GM23338 (cell line): ENCODE data around the gene DECR2. TPM values are rescaled to one million over a fixed set of nuclear protein-coding genes. Genes with fewer than 3 reads are reported as not detected.

Experiments
- ATAC-seq: fragments of 200-7000 bp; cut with Tn5 transposase; 3 replicates; pipeline ENCODE4 v1.9.1; 2020
- DNase-seq: peaks from one replicate; pipeline ENCODE4 v3.0.0-alpha.2; 2015; ENCODE audit warnings: low spot score
- H2AFZ ChIP-seq: fragments of 200-600 bp; sonication (generic); 2 replicates; pipeline ENCODE4 v1.8.0; 2016; ENCODE audit warnings: antibody characterized with exemption, mild to moderate bottlenecking, moderate library complexity
- H3F3A ChIP-seq: fragments of 200-600 bp; sonication (generic); replicated peaks from 2 replicates; pipeline ENCODE4 v1.8.0; 2017; ENCODE audit warnings: antibody characterized with exemption, mixed run types, low read depth
- H3K27ac ChIP-seq: fragments of 200-600 bp; sonication (generic); 2 replicates; pipeline ENCODE4 v1.6.1; 2016; ENCODE audit warnings: low read depth
- H3K27me3 ChIP-seq: fragments of 200-600 bp; sonication (generic); 2 replicates; pipeline ENCODE4 v1.8.0; 2016; ENCODE audit warnings: mild to moderate bottlenecking, mixed run types, moderate library complexity; ENCODE audit not compliant: insufficient read depth
- H3K36me3 ChIP-seq: fragments of 200-600 bp; sonication (generic); 2 replicates; pipeline ENCODE4 v1.8.0; 2016; ENCODE audit warnings: mild to moderate bottlenecking; ENCODE audit not compliant: insufficient read depth
- H3K4me1 ChIP-seq: fragments of 200-600 bp; sonication (generic); 2 replicates; pipeline ENCODE4 v1.8.0; 2016; ENCODE audit warnings: mild to moderate bottlenecking, moderate library complexity; ENCODE audit not compliant: insufficient read depth
- H3K4me2 ChIP-seq: fragments of 200-600 bp; sonication (generic); 2 replicates; pipeline ENCODE4 v1.7.1; 2017; ENCODE audit warnings: mixed run types
- H3K4me3 ChIP-seq: fragments of 200-600 bp; sonication (generic); 2 replicates; pipeline ENCODE4 v1.6.1; 2016; ENCODE audit warnings: mixed run types
- H3K79me2 ChIP-seq: fragments of 200-600 bp; sonication (generic); replicated peaks from 2 replicates; pipeline ENCODE4 v1.8.0; 2017; ENCODE audit warnings: mild to moderate bottlenecking; ENCODE audit not compliant: insufficient read depth
- H3K9me2 ChIP-seq: fragments of 200-600 bp; sonication (generic); 2 replicates; pipeline ENCODE4 v1.8.0; 2017; ENCODE audit not compliant: insufficient read depth
- H4K20me1 ChIP-seq: fragments of 200-600 bp; sonication (generic); replicated peaks from 2 replicates; pipeline ENCODE4 v1.8.0; 2017; ENCODE audit warnings: mild to moderate bottlenecking; ENCODE audit not compliant: insufficient read depth
- H3K27ac Mint-ChIP-seq: 2 replicates; pipeline ENCODE4 v1.8.0; 2020; ENCODE audit warnings: inconsistent platforms, mild to moderate bottlenecking, moderate library complexity, mixed read lengths
- H3K27me3 Mint-ChIP-seq: 3 replicates; pipeline ENCODE4 v1.8.0; 2022; ENCODE audit warnings: low read depth, mild to moderate bottlenecking, moderate library complexity, mixed read lengths, inconsistent platforms; ENCODE audit not compliant: insufficient read depth, poor library complexity
- H3K36me3 Mint-ChIP-seq: 3 replicates; pipeline ENCODE4 v1.8.0; 2021; ENCODE audit warnings: low read depth, mild to moderate bottlenecking, inconsistent platforms, moderate library complexity, mixed read lengths
- H3K4me1 Mint-ChIP-seq: 3 replicates; pipeline ENCODE4 v1.8.0; 2020; ENCODE audit warnings: mild to moderate bottlenecking, inconsistent platforms, mixed read lengths
- H3K4me3 Mint-ChIP-seq: 3 replicates; pipeline ENCODE4 v1.8.0; 2021; ENCODE audit warnings: moderate library complexity, mild to moderate bottlenecking, inconsistent platforms, mixed read lengths
- H3K9me3 Mint-ChIP-seq: 3 replicates; pipeline ENCODE4 v1.8.0; 2020; ENCODE audit warnings: moderate library complexity, mild to moderate bottlenecking, inconsistent platforms, mixed read lengths
- CREB1 ChIP-seq: fragments of 250-450 bp; sonication (Bioruptor Pico); IDR thresholded peaks from 2 replicates; pipeline ENCODE4 v1.5.0; 2020; ENCODE audit warnings: low read depth, mild to moderate bottlenecking, moderate library complexity
- EZH2 ChIP-seq: fragments of 200-600 bp; sonication (generic); IDR thresholded peaks from one replicate; pipeline ENCODE4 v1.8.0; 2017; ENCODE audit warnings: antibody characterized with exemption, mild to moderate bottlenecking, low read depth; ENCODE audit not compliant: unreplicated experiment
- EZH2phosphoT487 ChIP-seq: fragments of 200-600 bp; sonication (generic); IDR thresholded peaks from one replicate; pipeline ENCODE4 v1.8.1; 2018; ENCODE audit warnings: antibody characterized with exemption; ENCODE audit not compliant: unreplicated experiment
- JUNB ChIP-seq: IDR thresholded peaks from one replicate; pipeline ENCODE4 v1.6.1; 2016; ENCODE audit warnings: antibody characterized with exemption; ENCODE audit not compliant: unreplicated experiment
- NANOG ChIP-seq: IDR thresholded peaks from 2 replicates; pipeline ENCODE4 v1.6.1; 2016; ENCODE audit warnings: antibody characterized with exemption, borderline replicate concordance
- ZNF114 ChIP-seq: fragments of 250-450 bp; sonication (Bioruptor Pico); IDR thresholded peaks from 2 replicates; pipeline ENCODE4 v1.5.0; 2020; ENCODE audit warnings: mild to moderate bottlenecking, moderate library complexity
- ZNF331 ChIP-seq: fragments of 250-450 bp; sonication (Bioruptor Pico); IDR thresholded peaks from 2 replicates; pipeline ENCODE4 v1.5.0; 2020; ENCODE audit warnings: low read depth, mild to moderate bottlenecking, moderate library complexity
- polyA plus RNA-seq: library from polyadenylated mRNA; unstranded; fragments of >200 nt; fragmentation: Nextera tagmentation; extraction: Ambion mirVana; gene quantifications from 2 replicates; pipeline ENCODE4 v1.2.1, GENCODE V29; 2016
- total RNA-seq: library from RNA; depleted of rRNA; stranded (reverse); fragments of >200 nt; shearing (Covaris generic); gene quantifications from 2 replicates; pipeline ENCODE4 v1.2.3, GENCODE V29; 2014
- TF ChIP-seq, protein P1 (sequence below): fragments of 250-450 bp; sonication (Bioruptor Pico); IDR thresholded peaks from 2 replicates; pipeline ENCODE4 v1.5.0; 2020; ENCODE audit warnings: mild to moderate bottlenecking, moderate library complexity
- TF ChIP-seq, protein P2 (sequence below), 2 experiments: fragments of 200-600 bp in 1 of 2; sonication (generic) in 1 of 2; conservative IDR thresholded peaks; 2 replicates each; pipeline versions ENCODE4 v1.5.1 to v1.6.1; 2016 to 2017; ENCODE audit warnings: antibody characterized with exemption in 2 of 2, low read depth in 2 of 2, mild to moderate bottlenecking in 2 of 2, moderate library complexity in 1 of 2

The DECR2 gene
- total and polyA plus RNA-seq, 2 experiments from 2014 or later = 20.3 to 26.9 TPM

DNA sequence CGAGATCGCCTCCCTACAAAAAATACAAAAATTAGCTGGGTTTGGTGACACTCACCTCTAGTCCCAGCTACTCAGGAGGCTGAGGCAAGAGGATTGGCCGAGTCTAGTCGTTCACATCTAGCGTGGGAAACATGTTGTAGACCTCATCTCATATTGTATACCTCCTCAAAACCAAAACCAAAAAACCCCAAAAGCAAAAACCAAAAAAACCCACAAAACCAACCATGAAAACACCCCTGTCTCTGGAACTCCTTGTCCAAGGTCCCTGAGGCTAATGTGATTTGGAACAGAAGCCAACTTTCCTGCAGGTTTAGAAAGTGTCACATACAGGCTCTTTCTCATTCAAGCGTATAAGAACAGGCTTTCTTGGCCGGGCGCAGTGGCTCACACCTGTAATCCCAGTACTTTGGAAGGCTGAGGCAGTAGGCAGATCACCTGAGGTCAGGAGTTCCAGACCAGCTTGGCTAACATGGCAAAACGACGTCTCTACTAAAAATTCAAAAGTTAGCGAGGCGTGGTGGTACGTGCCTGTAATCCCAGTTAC lies 52.8 kb downstream of the DECR2 start:
- H3K27me3 Mint-ChIP-seq = peaks cover 6% of the 10 kb centered on the region

More for the DNA sequence above, 52.8 kb downstream of the DECR2 start:
- Mint-ChIP-seq H3K4me1 (peaks cover 24% of the 10 kb centered on the region), H3K36me3 (peaks cover 4% of the 10 kb centered on the region; the same call in 1 of the 3 replicates), H3K4me3 (no peak overlapping the region), H3K27ac (peak overlapping the region; percentile 40; the same call in 1 of the 2 replicates), H3K9me3 (no peaks in the 10 kb centered on the region; the same call in 2 of the 3 replicates)
- no peak overlapping the region for H3K27ac ChIP-seq
- no peaks in the 10 kb centered on the region for H3K36me3 ChIP-seq
- no peaks in the 10 kb centered on the region; the same call in 1 of the 2 replicates for H3K4me1 ChIP-seq
- no peak overlapping the region for H3K4me2 ChIP-seq
- H3K79me2 ChIP-seq = no peaks in the 10 kb centered on the region; the same call in 1 of the 2 replicates
- TF ChIP-seq, protein P1, sequence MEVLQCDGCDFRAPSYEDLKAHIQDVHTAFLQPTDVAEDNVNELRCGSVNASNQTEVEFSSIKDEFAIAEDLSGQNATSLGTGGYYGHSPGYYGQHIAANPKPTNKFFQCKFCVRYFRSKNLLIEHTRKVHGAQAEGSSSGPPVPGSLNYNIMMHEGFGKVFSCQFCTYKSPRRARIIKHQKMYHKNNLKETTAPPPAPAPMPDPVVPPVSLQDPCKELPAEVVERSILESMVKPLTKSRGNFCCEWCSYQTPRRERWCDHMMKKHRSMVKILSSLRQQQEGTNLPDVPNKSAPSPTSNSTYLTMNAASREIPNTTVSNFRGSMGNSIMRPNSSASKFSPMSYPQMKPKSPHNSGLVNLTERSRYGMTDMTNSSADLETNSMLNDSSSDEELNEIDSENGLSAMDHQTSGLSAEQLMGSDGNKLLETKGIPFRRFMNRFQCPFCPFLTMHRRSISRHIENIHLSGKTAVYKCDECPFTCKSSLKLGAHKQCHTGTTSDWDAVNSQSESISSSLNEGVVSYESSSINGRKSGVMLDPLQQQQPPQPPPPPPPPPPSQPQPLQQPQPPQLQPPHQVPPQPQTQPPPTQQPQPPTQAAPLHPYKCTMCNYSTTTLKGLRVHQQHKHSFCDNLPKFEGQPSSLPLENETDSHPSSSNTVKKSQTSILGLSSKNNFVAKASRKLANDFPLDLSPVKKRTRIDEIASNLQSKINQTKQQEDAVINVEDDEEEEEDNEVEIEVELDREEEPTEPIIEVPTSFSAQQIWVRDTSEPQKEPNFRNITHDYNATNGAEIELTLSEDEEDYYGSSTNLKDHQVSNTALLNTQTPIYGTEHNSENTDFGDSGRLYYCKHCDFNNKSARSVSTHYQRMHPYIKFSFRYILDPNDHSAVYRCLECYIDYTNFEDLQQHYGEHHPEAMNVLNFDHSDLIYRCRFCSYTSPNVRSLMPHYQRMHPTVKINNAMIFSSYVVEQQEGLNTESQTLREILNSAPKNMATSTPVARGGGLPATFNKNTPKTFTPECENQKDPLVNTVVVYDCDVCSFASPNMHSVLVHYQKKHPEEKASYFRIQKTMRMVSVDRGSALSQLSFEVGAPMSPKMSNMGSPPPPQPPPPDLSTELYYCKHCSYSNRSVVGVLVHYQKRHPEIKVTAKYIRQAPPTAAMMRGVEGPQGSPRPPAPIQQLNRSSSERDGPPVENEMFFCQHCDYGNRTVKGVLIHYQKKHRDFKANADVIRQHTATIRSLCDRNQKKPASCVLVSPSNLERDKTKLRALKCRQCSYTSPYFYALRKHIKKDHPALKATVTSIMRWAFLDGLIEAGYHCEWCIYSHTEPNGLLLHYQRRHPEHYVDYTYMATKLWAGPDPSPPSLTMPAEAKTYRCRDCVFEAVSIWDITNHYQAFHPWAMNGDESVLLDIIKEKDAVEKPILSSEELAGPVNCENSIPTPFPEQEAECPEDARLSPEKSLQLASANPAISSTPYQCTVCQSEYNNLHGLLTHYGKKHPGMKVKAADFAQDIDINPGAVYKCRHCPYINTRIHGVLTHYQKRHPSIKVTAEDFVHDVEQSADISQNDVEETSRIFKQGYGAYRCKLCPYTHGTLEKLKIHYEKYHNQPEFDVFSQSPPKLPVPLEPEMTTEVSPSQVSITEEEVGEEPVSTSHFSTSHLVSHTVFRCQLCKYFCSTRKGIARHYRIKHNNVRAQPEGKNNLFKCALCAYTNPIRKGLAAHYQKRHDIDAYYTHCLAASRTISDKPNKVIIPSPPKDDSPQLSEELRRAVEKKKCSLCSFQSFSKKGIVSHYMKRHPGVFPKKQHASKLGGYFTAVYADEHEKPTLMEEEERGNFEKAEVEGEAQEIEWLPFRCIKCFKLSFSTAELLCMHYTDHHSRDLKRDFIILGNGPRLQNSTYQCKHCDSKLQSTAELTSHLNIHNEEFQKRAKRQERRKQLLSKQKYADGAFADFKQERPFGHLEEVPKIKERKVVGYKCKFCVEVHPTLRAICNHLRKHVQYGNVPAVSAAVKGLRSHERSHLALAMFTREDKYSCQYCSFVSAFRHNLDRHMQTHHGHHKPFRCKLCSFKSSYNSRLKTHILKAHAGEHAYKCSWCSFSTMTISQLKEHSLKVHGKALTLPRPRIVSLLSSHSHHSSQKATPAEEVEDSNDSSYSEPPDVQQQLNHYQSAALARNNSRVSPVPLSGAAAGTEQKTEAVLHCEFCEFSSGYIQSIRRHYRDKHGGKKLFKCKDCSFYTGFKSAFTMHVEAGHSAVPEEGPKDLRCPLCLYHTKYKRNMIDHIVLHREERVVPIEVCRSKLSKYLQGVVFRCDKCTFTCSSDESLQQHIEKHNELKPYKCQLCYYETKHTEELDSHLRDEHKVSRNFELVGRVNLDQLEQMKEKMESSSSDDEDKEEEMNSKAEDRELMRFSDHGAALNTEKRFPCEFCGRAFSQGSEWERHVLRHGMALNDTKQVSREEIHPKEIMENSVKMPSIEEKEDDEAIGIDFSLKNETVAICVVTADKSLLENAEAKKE (CRISPR knock-in tag) = no peak
- TF ChIP-seq JUNB = no peak
- no peak for TF ChIP-seq ZNF331 (CRISPR knock-in tag)
- TF ChIP-seq EZH2 = no peak
- no peak for TF ChIP-seq ZNF114
- no peak for TF ChIP-seq EZH2phosphoT487
- TF ChIP-seq NANOG = no peak
- TF ChIP-seq CREB1 (CRISPR knock-in tag) = no peak
- TF ChIP-seq, protein P2, sequence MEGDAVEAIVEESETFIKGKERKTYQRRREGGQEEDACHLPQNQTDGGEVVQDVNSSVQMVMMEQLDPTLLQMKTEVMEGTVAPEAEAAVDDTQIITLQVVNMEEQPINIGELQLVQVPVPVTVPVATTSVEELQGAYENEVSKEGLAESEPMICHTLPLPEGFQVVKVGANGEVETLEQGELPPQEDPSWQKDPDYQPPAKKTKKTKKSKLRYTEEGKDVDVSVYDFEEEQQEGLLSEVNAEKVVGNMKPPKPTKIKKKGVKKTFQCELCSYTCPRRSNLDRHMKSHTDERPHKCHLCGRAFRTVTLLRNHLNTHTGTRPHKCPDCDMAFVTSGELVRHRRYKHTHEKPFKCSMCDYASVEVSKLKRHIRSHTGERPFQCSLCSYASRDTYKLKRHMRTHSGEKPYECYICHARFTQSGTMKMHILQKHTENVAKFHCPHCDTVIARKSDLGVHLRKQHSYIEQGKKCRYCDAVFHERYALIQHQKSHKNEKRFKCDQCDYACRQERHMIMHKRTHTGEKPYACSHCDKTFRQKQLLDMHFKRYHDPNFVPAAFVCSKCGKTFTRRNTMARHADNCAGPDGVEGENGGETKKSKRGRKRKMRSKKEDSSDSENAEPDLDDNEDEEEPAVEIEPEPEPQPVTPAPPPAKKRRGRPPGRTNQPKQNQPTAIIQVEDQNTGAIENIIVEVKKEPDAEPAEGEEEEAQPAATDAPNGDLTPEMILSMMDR (conservative IDR thresholded peaks at IDR 0.05; ENCODE audit: low read depth in 2 of 2) = no peak
- 0 out of 2 replicates have a peak, but pooled peaks cover 13% of the 10 kb centered on the region for H3F3A ChIP-seq
- no peaks in the 10 kb centered on the region for H3K27me3 ChIP-seq
- no peak overlapping the region for H2AFZ ChIP-seq
- H3K4me3 ChIP-seq = no peak overlapping the region
- ATAC-seq = no peak
- no peak for DNase-seq
- peaks cover 3% of the 10 kb centered on the region; the same call in 1 of the 2 replicates for H4K20me1 ChIP-seq
- H3K9me2 ChIP-seq = no peaks in the 10 kb centered on the region
